Measurements from ENCODE around the gene MAT2B. TPM values are rescaled to one million over a fixed set of nuclear protein-coding genes. Genes with fewer than 3 reads are reported as not detected.

MAT2B gene
- total and polyA plus RNA-seq, 2 donors (not counting 1 experiment from before 2014, with no cell fraction given), result 33.9 to 123 TPM

DNA sequence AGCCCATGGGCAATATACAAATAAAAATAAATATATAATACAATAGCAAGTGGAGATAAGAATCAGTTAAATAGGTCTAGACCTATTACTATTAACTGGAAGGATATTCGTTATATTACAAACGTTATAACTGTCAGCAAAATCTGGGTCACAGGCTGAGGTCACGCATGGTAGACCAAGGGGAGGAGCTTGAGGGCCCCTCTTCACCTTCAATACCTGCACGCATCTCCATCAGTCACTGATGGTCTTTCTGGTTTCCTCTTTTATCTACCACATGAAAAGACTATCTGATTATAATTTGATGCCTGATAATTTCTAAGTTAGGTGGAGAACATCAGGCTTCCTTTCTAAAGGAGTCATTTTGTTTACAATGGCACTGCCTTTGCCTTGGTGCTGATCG lies 43.2 kb downstream of the MAT2B start:
- Histone ChIP-seq H3K4me1 (ENCODE audit: control insufficient read depth in 2 of 2, insufficient read depth in 2 of 2, low read length in 2 of 2) (no peaks in the 10 kb centered on the region), H3K36me3 (replicated peaks in 1 of 2; ENCODE audit: control extremely low read depth in 1 of 2, control insufficient read depth in 1 of 2, extremely low read depth in 1 of 2, insufficient read depth in 2 of 2, low read length in 1 of 2) (no peaks in the 10 kb centered on the region), H3K9ac (ENCODE audit: low read length) (no peak overlapping the region), H3K9me3 (ENCODE audit: control extremely low read depth in 1 of 3, control insufficient read depth in 2 of 3, insufficient read depth in 1 of 3, low read length in 2 of 3) (no peaks in the 10 kb centered on the region), H3K27ac (ENCODE audit: low read length in 2 of 2) (no peak overlapping the region), H3K4me2 (replicated peaks; ENCODE audit: low read depth, low read length, poor library complexity, severe bottlenecking) (no peak overlapping the region), H3K79me2 (ENCODE audit: control insufficient read depth, insufficient read depth, low read length) (no peaks in the 10 kb centered on the region), H4K20me1 (ENCODE audit: control insufficient read depth, insufficient read depth, low read length, poor library complexity, severe bottlenecking) (no peaks in the 10 kb centered on the region), H2AFZ (ENCODE audit: insufficient read depth, low read depth, low read length, poor library complexity, severe bottlenecking) (no peak overlapping the region), H3K27me3 (replicated peaks in 1 of 4; ENCODE audit: control extremely low read depth in 1 of 4, control insufficient read depth in 3 of 4, insufficient read depth in 4 of 4, low read length in 3 of 4) (no peaks in the 10 kb centered on the region), H3K4me3 (ENCODE audit: control extremely low read depth in 1 of 5, extremely low read depth in 1 of 5, insufficient read depth in 1 of 5, low read depth in 2 of 5, low read length in 4 of 5) (no peak overlapping the region)
- POLR2A ChIA-PET, result no interaction called here
- no peak for DNase-seq
- no peak overlapping the region for H3K4me3 Mint-ChIP-seq
- no peaks in the 10 kb centered on the region for H3K4me1 Mint-ChIP-seq
- H3K27ac Mint-ChIP-seq, result no peak overlapping the region
- intact Hi-C loops (cut with micrococcal nuclease), result no loop called here
- TF ChIP-seq EZH2 (IDR thresholded peaks at IDR 0.05; ENCODE audit: borderline replicate concordance, insufficient read depth, low read depth, low read length, poor library complexity, severe bottlenecking), result no peak
- TF ChIP-seq, protein P1, sequence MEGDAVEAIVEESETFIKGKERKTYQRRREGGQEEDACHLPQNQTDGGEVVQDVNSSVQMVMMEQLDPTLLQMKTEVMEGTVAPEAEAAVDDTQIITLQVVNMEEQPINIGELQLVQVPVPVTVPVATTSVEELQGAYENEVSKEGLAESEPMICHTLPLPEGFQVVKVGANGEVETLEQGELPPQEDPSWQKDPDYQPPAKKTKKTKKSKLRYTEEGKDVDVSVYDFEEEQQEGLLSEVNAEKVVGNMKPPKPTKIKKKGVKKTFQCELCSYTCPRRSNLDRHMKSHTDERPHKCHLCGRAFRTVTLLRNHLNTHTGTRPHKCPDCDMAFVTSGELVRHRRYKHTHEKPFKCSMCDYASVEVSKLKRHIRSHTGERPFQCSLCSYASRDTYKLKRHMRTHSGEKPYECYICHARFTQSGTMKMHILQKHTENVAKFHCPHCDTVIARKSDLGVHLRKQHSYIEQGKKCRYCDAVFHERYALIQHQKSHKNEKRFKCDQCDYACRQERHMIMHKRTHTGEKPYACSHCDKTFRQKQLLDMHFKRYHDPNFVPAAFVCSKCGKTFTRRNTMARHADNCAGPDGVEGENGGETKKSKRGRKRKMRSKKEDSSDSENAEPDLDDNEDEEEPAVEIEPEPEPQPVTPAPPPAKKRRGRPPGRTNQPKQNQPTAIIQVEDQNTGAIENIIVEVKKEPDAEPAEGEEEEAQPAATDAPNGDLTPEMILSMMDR (IDR thresholded peaks at IDR 0.05), result no peak
- no peaks in the 10 kb centered on the region for H3K9me3 Mint-ChIP-seq (ENCODE audit: insufficient read depth)
- WGBS (ENCODE audit: insufficient coverage), result no CpG with 5 or more reads among the region's 5 CpGs
- CTCF ChIA-PET, result interaction anchor here (0.7 kb wide), 1 partner anchor 20 kb away, joined by 4 read pairs; no protein-coding TSS in a partner anchor
- no peak for ATAC-seq (ENCODE audit: low read depth)
- H3K27me3 Mint-ChIP-seq, result peaks cover 17% of the 10 kb centered on the region

DNA sequence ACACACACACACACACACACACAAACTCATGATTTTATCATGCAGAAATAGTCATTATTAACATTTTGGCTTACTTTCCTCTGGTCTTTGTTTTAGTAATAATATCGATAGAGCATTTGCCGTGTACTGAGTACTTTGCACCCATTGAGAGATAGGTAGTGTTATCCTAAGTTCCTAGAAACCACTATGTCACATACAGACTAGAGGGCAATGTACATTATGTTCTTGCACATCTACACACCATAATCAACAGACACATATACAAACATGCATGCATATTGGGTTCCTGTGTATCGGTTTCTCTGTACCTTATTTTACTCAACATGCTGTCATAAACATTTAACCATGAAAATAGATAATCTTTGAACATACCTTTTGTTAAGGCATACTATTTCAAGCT lies 45.7 kb downstream of the MAT2B start:
- no peak overlapping the region for H3K27ac Mint-ChIP-seq
- CTCF ChIA-PET, result interaction anchor here (1.1 kb wide), 1 partner anchor 953 kb away, joined by 3 read pairs; no protein-coding TSS in a partner anchor
- TF ChIP-seq, protein P1 (IDR thresholded peaks at IDR 0.05), result no peak
- TF ChIP-seq EZH2 (IDR thresholded peaks at IDR 0.05; ENCODE audit: borderline replicate concordance, insufficient read depth, low read depth, low read length, poor library complexity, severe bottlenecking), result no peak
- H3K79me2 ChIP-seq (ENCODE audit: control insufficient read depth, insufficient read depth, low read length), result no peaks in the 10 kb centered on the region
- H3K4me3 Mint-ChIP-seq, result no peak overlapping the region
- DNase-seq, result no peak
- POLR2A ChIA-PET, result no interaction called here
- no peak overlapping the region for H3K4me3 ChIP-seq (ENCODE audit: control extremely low read depth in 1 of 5, extremely low read depth in 1 of 5, insufficient read depth in 1 of 5, low read depth in 2 of 5, low read length in 4 of 5)
- intact Hi-C loops (cut with micrococcal nuclease), result no loop called here
- ATAC-seq (ENCODE audit: low read depth), result no peak
- H3K9me3 ChIP-seq (ENCODE audit: control extremely low read depth in 1 of 3, control insufficient read depth in 2 of 3, insufficient read depth in 1 of 3, low read length in 2 of 3), result no peaks in the 10 kb centered on the region
- H4K20me1 ChIP-seq (ENCODE audit: control insufficient read depth, insufficient read depth, low read length, poor library complexity, severe bottlenecking), result no peaks in the 10 kb centered on the region
- H3K4me1 Mint-ChIP-seq, result no peaks in the 10 kb centered on the region
- no peak overlapping the region for H2AFZ ChIP-seq (ENCODE audit: insufficient read depth, low read depth, low read length, poor library complexity, severe bottlenecking)
- no peaks in the 10 kb centered on the region for H3K9me3 Mint-ChIP-seq (ENCODE audit: insufficient read depth)
- H3K27me3 ChIP-seq (replicated peaks in 1 of 4; ENCODE audit: control extremely low read depth in 1 of 4, control insufficient read depth in 3 of 4, insufficient read depth in 4 of 4, low read length in 3 of 4), result peaks cover 0 to 2% (median 0%) of the 10 kb centered on the region in 4 experiments
- no peak overlapping the region for H3K27ac ChIP-seq (ENCODE audit: low read length in 2 of 2)
- H3K4me1 ChIP-seq (ENCODE audit: control insufficient read depth in 2 of 2, insufficient read depth in 2 of 2, low read length in 2 of 2), result no peaks in the 10 kb centered on the region
- no peak overlapping the region for H3K4me2 ChIP-seq (replicated peaks; ENCODE audit: low read depth, low read length, poor library complexity, severe bottlenecking)
- H3K9ac ChIP-seq (ENCODE audit: low read length), result no peak overlapping the region
- whole genome bisulfite sequencing (ENCODE audit: insufficient coverage), result no CpG with 5 or more reads among the region's 3 CpGs
- H3K27me3 Mint-ChIP-seq, result peaks cover 27% of the 10 kb centered on the region
- no peaks in the 10 kb centered on the region for H3K36me3 ChIP-seq (replicated peaks in 1 of 2; ENCODE audit: control extremely low read depth in 1 of 2, control insufficient read depth in 1 of 2, extremely low read depth in 1 of 2, insufficient read depth in 2 of 2, low read length in 1 of 2)

Measured in B cell (primary cell).